GM12873 (cell line): ENCODE data around the gene MYPN.

Experiments
- TF ChIP-seq, protein P1 (sequence below): IDR thresholded peaks from 2 replicates; pipeline ENCODE4 v1.5.1; 2012; ENCODE audit warnings: low read depth, mild to moderate bottlenecking, moderate library complexity, low read length, control low read depth; ENCODE audit not compliant: insufficient read depth; ENCODE audit errors: missing control alignments

The MYPN gene

GRCh38 chr10:68075550-68076004, 33.7 kb upstream of the MYPN start:
- TF ChIP-seq, protein P1, sequence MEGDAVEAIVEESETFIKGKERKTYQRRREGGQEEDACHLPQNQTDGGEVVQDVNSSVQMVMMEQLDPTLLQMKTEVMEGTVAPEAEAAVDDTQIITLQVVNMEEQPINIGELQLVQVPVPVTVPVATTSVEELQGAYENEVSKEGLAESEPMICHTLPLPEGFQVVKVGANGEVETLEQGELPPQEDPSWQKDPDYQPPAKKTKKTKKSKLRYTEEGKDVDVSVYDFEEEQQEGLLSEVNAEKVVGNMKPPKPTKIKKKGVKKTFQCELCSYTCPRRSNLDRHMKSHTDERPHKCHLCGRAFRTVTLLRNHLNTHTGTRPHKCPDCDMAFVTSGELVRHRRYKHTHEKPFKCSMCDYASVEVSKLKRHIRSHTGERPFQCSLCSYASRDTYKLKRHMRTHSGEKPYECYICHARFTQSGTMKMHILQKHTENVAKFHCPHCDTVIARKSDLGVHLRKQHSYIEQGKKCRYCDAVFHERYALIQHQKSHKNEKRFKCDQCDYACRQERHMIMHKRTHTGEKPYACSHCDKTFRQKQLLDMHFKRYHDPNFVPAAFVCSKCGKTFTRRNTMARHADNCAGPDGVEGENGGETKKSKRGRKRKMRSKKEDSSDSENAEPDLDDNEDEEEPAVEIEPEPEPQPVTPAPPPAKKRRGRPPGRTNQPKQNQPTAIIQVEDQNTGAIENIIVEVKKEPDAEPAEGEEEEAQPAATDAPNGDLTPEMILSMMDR = no peak

- TF ChIP-seq, protein P1 = no peak
These were observed 32.3 kb upstream of the MYPN start for GRCh38 chr10:68077026-68077425.

DNA sequence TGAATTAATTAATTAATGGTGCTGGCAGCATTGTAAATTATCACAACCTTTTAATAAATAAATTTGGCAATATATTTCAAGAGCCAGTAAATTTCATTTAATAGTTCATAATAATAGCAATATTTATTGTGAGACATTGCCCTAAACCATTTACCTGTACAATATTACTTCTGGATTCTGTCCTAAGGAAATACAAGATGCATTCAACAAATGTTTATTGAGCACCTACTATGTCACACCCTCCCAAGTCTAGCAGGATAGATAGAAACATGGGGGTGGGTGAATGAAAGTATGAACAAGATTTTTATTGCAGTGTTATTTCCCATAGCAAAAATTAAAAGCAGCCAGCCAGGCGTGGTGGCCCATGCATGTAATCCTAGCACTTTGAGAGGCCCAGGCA, 29.9 kb upstream of the MYPN start:
- TF ChIP-seq, protein P1 = no peak

- TF ChIP-seq, protein P1 = no peak
These were observed 28.3 kb upstream of the MYPN start for GRCh38 chr10:68080853-68081431.

DNA sequence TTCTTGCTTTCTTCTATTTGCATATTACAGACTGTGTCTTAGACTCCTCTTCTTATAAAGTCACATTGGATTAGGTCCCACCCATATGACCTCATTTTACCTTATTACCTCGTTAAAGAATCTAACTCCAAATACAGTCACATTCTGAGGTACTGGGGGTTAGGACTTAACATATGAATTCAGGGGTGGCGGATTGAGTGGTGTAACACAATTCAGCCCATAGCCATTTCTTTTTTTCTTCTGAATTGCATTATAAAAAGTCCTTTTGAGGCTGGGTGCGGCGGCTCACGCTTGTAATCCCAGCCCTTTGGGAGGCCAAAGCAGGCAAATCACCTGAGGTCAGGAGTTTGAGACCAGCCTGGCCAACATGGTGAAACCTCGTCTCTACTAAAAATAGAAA, 27.4 kb upstream of the MYPN start:
- TF ChIP-seq, protein P1 = no peak

GRCh38 chr10:68082872-68083271, 26.4 kb upstream of the MYPN start:
- TF ChIP-seq, protein P1 = no peak

GRCh38 chr10:68083953-68084352, 25.3 kb upstream of the MYPN start:
- TF ChIP-seq, protein P1 = no peak
